ENCODE measurements around the gene PPP6R2.

Gene PPP6R2

DNA sequence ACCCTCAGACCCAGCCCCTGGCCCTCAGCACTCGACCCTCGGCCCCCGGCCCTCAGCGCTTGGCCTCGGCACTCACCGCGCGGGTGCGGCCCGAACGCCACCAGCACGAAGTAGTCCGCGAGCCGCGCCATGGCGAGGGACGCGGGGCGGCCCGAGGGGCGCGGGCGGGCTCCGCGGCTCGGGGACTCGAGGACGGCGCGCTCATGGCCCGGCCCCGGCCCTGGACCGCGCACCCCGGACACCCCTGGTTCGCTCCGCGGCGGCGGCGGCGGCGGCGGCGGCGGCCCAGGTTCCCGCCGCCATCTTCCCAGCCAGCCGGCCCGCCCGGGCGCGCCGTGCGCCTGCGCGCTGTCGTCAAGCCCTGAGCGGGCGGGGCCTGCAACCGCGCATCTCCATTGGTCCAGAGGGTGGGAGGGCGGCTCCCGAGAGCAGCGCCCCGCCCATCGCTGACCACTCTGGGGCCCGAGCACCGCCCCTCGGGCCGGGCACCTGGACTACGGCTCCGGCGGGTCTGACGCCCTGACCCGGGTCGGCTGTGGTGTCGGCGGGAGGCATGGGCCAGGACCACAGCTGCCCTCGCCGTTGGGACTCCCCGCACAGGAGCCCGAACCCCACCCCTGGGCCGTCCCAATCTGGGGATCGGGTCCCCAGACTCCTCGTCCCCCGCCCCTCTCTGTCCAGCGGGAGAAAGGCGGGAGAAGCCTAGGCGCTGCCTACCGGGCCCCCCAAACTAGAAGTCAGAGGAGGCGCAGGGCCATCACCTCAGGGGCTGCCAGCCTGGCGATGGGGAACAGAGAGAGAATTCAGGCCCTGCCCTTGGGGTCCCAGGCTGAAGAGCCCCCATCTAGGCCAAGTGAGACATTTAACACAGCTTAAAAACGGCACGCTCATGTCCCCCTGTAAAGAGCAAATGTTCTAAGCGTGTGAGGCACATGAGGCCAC is 131.9 kb downstream of the PPP6R2 start, which contains the start of gene SBF1:
SBF1 (minus strand) TSS at position 326 of the 942 bp plus-strand sequence; CDS start at position 131, 195 bp downstream.
- FAIRE-seq (no peak), DNase-seq (ENCODE audit: insufficient read length, low spot score) (peak; percentile 91)
- TF ChIP-seq, protein P1, sequence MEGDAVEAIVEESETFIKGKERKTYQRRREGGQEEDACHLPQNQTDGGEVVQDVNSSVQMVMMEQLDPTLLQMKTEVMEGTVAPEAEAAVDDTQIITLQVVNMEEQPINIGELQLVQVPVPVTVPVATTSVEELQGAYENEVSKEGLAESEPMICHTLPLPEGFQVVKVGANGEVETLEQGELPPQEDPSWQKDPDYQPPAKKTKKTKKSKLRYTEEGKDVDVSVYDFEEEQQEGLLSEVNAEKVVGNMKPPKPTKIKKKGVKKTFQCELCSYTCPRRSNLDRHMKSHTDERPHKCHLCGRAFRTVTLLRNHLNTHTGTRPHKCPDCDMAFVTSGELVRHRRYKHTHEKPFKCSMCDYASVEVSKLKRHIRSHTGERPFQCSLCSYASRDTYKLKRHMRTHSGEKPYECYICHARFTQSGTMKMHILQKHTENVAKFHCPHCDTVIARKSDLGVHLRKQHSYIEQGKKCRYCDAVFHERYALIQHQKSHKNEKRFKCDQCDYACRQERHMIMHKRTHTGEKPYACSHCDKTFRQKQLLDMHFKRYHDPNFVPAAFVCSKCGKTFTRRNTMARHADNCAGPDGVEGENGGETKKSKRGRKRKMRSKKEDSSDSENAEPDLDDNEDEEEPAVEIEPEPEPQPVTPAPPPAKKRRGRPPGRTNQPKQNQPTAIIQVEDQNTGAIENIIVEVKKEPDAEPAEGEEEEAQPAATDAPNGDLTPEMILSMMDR (IDR thresholded peaks at IDR 0.05; ENCODE audit: insufficient read depth, missing control alignments) = no peak

DNA sequence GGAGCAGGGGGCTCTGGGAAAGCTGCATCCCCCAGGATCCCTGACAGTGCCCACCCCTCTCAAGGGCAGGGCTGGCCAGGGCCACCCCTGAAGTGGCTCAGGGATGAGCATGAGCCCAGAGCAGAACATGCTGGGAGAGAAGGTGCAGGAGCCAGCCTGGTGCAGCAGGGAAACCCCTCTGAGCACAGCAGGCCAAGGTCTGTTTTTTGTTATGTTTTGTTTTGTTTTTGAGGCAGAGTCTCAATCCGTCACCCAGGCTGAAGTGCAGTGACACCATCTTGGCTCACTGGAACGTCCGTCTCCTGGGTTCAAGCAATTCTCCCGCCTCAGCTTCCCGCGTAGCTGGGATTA is 132.5 kb downstream of the PPP6R2 start:
- no peak for DNase-seq (ENCODE audit: insufficient read length, low spot score)
- no peak for FAIRE-seq
- TF ChIP-seq, protein P1 (IDR thresholded peaks at IDR 0.05; ENCODE audit: insufficient read depth, missing control alignments) = no peak

DNA sequence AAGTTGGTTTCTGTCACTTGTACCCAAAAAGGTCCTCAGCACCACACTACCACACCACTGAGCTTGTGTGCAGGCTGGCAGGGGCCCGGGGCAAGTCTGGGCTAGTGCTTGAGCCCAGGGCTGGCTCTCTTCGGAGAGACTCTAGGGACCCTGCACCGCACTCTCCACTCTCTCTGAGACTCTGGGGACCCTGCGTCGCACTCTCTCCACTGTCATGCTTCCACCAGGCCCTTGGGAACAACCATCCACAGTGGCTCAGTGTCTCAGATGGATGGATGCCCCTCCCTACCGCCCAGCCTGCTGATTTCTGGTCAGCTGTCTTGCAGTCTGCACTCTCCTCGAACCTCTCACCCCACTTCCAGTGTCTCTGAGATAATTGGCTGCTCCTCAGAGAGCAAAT is 133.7 kb downstream of the PPP6R2 start:
- TF ChIP-seq, protein P1 (IDR thresholded peaks at IDR 0.05; ENCODE audit: insufficient read depth, missing control alignments) = no peak
- DNase-seq (ENCODE audit: insufficient read length, low spot score) = no peak
- no peak for FAIRE-seq

DNA sequence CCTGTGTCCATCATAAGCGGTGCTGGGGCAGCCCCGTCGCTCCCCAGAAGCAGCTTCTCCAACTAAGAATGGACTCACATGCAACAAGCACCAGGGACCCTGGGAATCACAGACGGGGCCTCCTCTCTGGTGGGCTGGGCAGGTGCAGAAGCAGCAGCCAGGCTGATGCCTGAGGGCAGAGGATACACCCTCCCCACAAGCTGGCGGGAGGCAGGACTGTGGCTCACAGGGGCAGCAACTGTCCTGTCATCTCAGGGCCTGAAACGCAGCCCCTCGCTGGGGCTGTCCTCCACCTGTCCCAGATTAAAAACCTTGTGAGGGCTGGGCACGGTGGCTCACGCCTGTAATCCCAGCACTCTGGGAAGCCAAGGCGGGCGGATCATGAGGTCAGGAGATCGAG is 134.8 kb downstream of the PPP6R2 start:
- DNase-seq (ENCODE audit: insufficient read length, low spot score) = no peak
- TF ChIP-seq, protein P1 (IDR thresholded peaks at IDR 0.05; ENCODE audit: insufficient read depth, missing control alignments) = no peak
- no peak for FAIRE-seq

DNA sequence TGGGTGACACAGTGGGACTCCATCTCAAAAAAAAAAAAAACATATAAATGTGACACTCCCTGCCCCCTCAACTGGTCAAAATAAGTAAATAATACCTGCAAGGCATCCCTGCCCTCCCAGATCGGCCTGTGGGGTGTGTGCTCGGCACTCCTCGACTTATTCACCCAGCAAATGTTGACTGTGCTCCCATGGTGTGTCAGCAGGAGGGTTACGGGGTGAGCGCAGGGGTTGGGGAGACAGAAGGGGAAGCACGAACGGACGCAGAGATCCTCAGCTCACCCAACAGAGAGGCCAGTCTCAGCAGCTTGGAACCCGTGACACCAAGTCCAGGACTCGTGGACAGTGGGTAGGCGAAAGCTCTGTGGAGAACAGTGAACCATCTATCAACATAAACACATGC is 136.6 kb downstream of the PPP6R2 start:
- TF ChIP-seq, protein P1 (IDR thresholded peaks at IDR 0.05; ENCODE audit: insufficient read depth, missing control alignments) = no peak
- FAIRE-seq = no peak
- DNase-seq (ENCODE audit: insufficient read length, low spot score) = no peak

DNA sequence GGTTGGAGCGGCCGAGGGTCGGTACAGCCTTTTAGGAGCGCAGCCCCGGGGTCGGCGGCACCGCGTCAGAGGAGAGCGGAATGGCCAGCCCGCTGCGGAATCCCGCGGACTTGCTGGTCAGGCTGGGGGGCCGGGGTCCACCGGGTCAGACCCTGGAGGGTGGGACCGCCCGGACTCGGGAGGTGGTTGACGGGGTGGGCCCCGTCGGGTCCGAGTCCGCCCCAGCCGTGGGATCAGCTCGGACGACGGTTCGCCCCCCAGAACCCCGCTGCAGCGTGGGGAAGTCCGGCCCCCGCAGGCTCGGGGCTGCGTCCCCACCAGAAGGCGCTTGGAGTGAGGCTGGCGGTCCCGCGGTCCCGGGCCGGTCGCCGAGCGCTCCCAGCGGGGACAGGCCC is 137.9 kb downstream of the PPP6R2 start:
- no peak for FAIRE-seq
- TF ChIP-seq, protein P1 (IDR thresholded peaks at IDR 0.05; ENCODE audit: insufficient read depth, missing control alignments) = no peak
- no peak for DNase-seq (ENCODE audit: insufficient read length, low spot score)

All from D721Med (cell line).